GM19328 (cell line): ENCODE measurements around the gene GLCCI1.
A peak's percentile ranks its signal among the peaks of the same experiment; 100 is the strongest.

ENCODE experiments used
- ATAC-seq: cut with Tn5 transposase; IDR thresholded peaks from one replicate; pipeline ENCODE4 v1.9.1; 2021; ENCODE audit warnings: mild to moderate bottlenecking, moderate library complexity; ENCODE audit not compliant: unreplicated experiment

GLCCI1 gene

GRCh38 chr7:7968544-7969305 is at the start of gene GLCCI1:
TSS of gene GLCCI1 (plus strand) at chr7:7968796. CDS start at chr7:7969351, 555 bp downstream.
- peak; percentile 83 for ATAC-seq

- no peak for ATAC-seq
Observed at GRCh38 chr7:7919449-7919945, 49.1 kb upstream of the GLCCI1 start.

- no peak for ATAC-seq
Observed at GRCh38 chr7:7920056-7920455, 48.5 kb upstream of the GLCCI1 start.

- peak; percentile 82 for ATAC-seq
Observed at GRCh38 chr7:7920481-7920880, 48.1 kb upstream of the GLCCI1 start.

GRCh38 chr7:7921830-7922229 is 46.8 kb upstream of the GLCCI1 start:
- no peak for ATAC-seq

GRCh38 chr7:7922684-7923385 is 45.8 kb upstream of the GLCCI1 start:
- ATAC-seq: no peak

- no peak for ATAC-seq
Observed at GRCh38 chr7:7923818-7924217, 44.8 kb upstream of the GLCCI1 start.

- no peak for ATAC-seq
Observed at GRCh38 chr7:7924303-7924702, 44.3 kb upstream of the GLCCI1 start.

- ATAC-seq: no peak
Observed at GRCh38 chr7:7931626-7932025, 37.0 kb upstream of the GLCCI1 start.

GRCh38 chr7:7932553-7932952 is 36.0 kb upstream of the GLCCI1 start:
- ATAC-seq: no peak

GRCh38 chr7:7933915-7934526 is 34.6 kb upstream of the GLCCI1 start:
- ATAC-seq: no peak

GRCh38 chr7:7934945-7935344 is 33.7 kb upstream of the GLCCI1 start:
- no peak for ATAC-seq

GRCh38 chr7:7938471-7938870 is 30.1 kb upstream of the GLCCI1 start:
- no peak for ATAC-seq

- no peak for ATAC-seq
Observed at GRCh38 chr7:7943951-7944350, 24.6 kb upstream of the GLCCI1 start.

GRCh38 chr7:7944619-7945282 is 23.8 kb upstream of the GLCCI1 start:
- ATAC-seq: peak; percentile 90

- ATAC-seq: no peak
Observed at GRCh38 chr7:7946486-7946885, 22.1 kb upstream of the GLCCI1 start.

- ATAC-seq: no peak
Observed at GRCh38 chr7:7948232-7948631, 20.4 kb upstream of the GLCCI1 start.

GRCh38 chr7:7953806-7954205 is 14.8 kb upstream of the GLCCI1 start:
- ATAC-seq: no peak

- no peak for ATAC-seq
Observed at GRCh38 chr7:7956531-7957128, 12.0 kb upstream of the GLCCI1 start.

- no peak for ATAC-seq
Observed at GRCh38 chr7:7957513-7957912, 11.1 kb upstream of the GLCCI1 start.
